Tibial nerve (tissue), 3 donors: Measurements from ENCODE around the gene CRTC3.

Source experiments
- CTCF ChIP-seq, 5 experiments: fragments of 200-600 bp in 3 of 5; fragments of 450-650 bp in 2 of 5; sonication (generic) in 3 of 5; IDR thresholded peaks; one replicate each; pipeline ENCODE4 v1.5.1; 2016 to 2019; ENCODE audit warnings: antibody characterized with exemption in 5 of 5, mild to moderate bottlenecking in 3 of 5, moderate library complexity in 2 of 5
- POLR2A ChIP-seq, 2 donors: fragments of 450-650 bp; IDR thresholded peaks; one replicate each; pipeline ENCODE4 v1.6.1; 2017; ENCODE audit warnings: antibody characterized with exemption in 2 of 2, mild to moderate bottlenecking in 2 of 2, moderate library complexity in 2 of 2

GRCh38 chr15:90644952-90645725, 115.4 kb downstream of the CRTC3 start:
- TF ChIP-seq CTCF (IDR thresholded peaks at IDR 0.05), result no peak
- TF ChIP-seq POLR2A (IDR thresholded peaks at IDR 0.05), result no peak
